Measurements from ENCODE around the gene MRPL22. TPM values are rescaled to one million over a fixed set of nuclear protein-coding genes. Genes with fewer than 3 reads are reported as not detected.

Gene MRPL22
- polyA plus RNA-seq, 3 donors: 11.6 to 66.1 (median 56.7) TPM

DNA sequence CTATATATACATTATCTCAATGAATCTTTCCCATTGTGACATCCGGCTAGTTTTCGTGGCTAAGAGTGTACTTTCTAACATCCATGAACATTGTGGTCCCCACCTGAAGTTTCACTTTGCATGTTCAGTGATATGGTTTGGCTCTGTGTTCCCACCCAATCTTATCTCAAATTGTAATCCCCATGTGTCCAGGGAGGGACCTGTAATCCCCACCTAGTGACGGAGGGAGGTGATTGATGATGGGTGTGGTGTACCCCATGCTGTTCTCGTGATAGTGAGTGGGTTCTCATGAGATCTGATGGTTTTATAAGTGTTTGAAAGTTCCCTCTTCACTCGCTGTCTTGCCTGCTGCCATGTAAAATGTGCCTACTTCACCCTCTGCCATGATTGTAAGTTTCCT is 28.1 kb downstream of the MRPL22 start:
- Histone ChIP-seq H3K27me3 (ENCODE audit: control insufficient read depth in 2 of 2, insufficient read depth in 2 of 2, low read length in 2 of 2) (no peaks in the 10 kb centered on the region), H3K4me2 (replicated peaks; ENCODE audit: extremely low read depth, low read length, poor library complexity, severe bottlenecking) (no peak overlapping the region), H3K79me2 (ENCODE audit: insufficient read depth, low read length) (no peaks in the 10 kb centered on the region), H3K27ac (ENCODE audit: low read depth in 1 of 2, low read length in 2 of 2) (no peak overlapping the region), H3K9me3 (replicated peaks in 1 of 2; ENCODE audit: control insufficient read depth in 1 of 2, insufficient read depth in 1 of 2, low read length in 2 of 2) (no peaks in the 10 kb centered on the region), H3K9ac (ENCODE audit: insufficient read depth, low read length, poor library complexity, severe bottlenecking) (no peak overlapping the region), H4K20me1 (ENCODE audit: insufficient read depth, low read length) (no peaks in the 10 kb centered on the region), H2AFZ (ENCODE audit: insufficient read depth, low read depth, low read length, poor library complexity, severe bottlenecking) (no peak overlapping the region), H3K4me3 (replicated peaks in 1 of 3; ENCODE audit: low read depth in 2 of 3, low read length in 3 of 3) (no peak overlapping the region), H3K36me3 (replicated peaks in 1 of 2; ENCODE audit: control insufficient read depth in 1 of 2, insufficient read depth in 2 of 2, low read length in 2 of 2) (peaks cover 20 to 55% of the 10 kb centered on the region in 2 donors), H3K4me1 (ENCODE audit: control insufficient read depth in 1 of 2, insufficient read depth in 2 of 2, low read length in 2 of 2) (no peaks in the 10 kb centered on the region)
- TF ChIP-seq, protein P1, sequence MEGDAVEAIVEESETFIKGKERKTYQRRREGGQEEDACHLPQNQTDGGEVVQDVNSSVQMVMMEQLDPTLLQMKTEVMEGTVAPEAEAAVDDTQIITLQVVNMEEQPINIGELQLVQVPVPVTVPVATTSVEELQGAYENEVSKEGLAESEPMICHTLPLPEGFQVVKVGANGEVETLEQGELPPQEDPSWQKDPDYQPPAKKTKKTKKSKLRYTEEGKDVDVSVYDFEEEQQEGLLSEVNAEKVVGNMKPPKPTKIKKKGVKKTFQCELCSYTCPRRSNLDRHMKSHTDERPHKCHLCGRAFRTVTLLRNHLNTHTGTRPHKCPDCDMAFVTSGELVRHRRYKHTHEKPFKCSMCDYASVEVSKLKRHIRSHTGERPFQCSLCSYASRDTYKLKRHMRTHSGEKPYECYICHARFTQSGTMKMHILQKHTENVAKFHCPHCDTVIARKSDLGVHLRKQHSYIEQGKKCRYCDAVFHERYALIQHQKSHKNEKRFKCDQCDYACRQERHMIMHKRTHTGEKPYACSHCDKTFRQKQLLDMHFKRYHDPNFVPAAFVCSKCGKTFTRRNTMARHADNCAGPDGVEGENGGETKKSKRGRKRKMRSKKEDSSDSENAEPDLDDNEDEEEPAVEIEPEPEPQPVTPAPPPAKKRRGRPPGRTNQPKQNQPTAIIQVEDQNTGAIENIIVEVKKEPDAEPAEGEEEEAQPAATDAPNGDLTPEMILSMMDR (IDR thresholded peaks at IDR 0.05): no peak
- Mint-ChIP-seq H3K27me3 (ENCODE audit: low read depth in 3 of 3) (no peaks in the 10 kb centered on the region), H3K27ac (no peak overlapping the region), H3K4me1 (peaks cover 4% of the 10 kb centered on the region), H3K36me3 (peaks cover 36 to 51% of the 10 kb centered on the region in 2 donors), H3K4me3 (no peak overlapping the region), H3K9me3 (no peaks in the 10 kb centered on the region)
- intact Hi-C loops (cut with micrococcal nuclease): no loop called here
- WGBS (ENCODE audit: insufficient coverage): no CpG with 5 or more reads among the region's 5 CpGs
- no peak for DNase-seq

DNA sequence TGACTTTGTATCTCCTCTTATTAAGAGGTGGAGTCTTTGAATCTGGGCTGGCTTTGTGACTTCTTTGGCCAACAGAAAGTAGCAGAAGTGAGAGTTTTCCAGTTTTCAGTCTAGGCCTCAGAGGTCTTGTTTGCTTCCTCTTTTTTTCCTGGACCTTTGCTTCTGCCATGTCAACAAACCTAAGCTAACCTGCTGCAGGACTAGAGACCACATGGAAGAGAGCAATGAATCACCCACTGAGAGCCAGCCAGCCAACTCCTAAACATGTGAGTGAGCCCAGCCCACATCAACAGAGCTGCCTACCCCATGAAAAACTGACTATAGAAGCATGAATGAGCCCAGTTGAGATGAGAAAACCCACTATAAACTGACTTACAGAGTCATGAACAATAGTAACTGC is 29.9 kb downstream of the MRPL22 start:
- H3K4me1 Mint-ChIP-seq: peaks cover 4% of the 10 kb centered on the region
- intact Hi-C loops (cut with micrococcal nuclease): no loop called here
- peak in 1 of 3 donors; percentile 7 for DNase-seq
- no peak overlapping the region for H3K4me3 Mint-ChIP-seq
- H3K27ac Mint-ChIP-seq: peak overlapping the region in 1 of 7 donors; percentile 64
- Histone ChIP-seq H3K4me1 (ENCODE audit: control insufficient read depth in 1 of 2, insufficient read depth in 2 of 2, low read length in 2 of 2) (no peaks in the 10 kb centered on the region), H3K4me3 (replicated peaks in 1 of 3; ENCODE audit: low read depth in 2 of 3, low read length in 3 of 3) (no peak overlapping the region), H3K9ac (ENCODE audit: insufficient read depth, low read length, poor library complexity, severe bottlenecking) (no peak overlapping the region), H4K20me1 (ENCODE audit: insufficient read depth, low read length) (no peaks in the 10 kb centered on the region), H2AFZ (ENCODE audit: insufficient read depth, low read depth, low read length, poor library complexity, severe bottlenecking) (no peak overlapping the region), H3K4me2 (replicated peaks; ENCODE audit: extremely low read depth, low read length, poor library complexity, severe bottlenecking) (no peak overlapping the region), H3K79me2 (ENCODE audit: insufficient read depth, low read length) (no peaks in the 10 kb centered on the region), H3K9me3 (replicated peaks in 1 of 2; ENCODE audit: control insufficient read depth in 1 of 2, insufficient read depth in 1 of 2, low read length in 2 of 2) (peaks cover 0 to under 1% of the 10 kb centered on the region in 2 donors), H3K36me3 (replicated peaks in 1 of 2; ENCODE audit: control insufficient read depth in 1 of 2, insufficient read depth in 2 of 2, low read length in 2 of 2) (peaks cover 18 to 37% of the 10 kb centered on the region in 2 donors), H3K27me3 (ENCODE audit: control insufficient read depth in 2 of 2, insufficient read depth in 2 of 2, low read length in 2 of 2) (no peaks in the 10 kb centered on the region), H3K27ac (ENCODE audit: low read depth in 1 of 2, low read length in 2 of 2) (no peak overlapping the region)
- H3K36me3 Mint-ChIP-seq: peaks cover 31 to 42% of the 10 kb centered on the region in 2 donors
- no peaks in the 10 kb centered on the region for H3K27me3 Mint-ChIP-seq (ENCODE audit: low read depth in 3 of 3)
- H3K9me3 Mint-ChIP-seq: peaks cover under 1 to 4% (median 2%) of the 10 kb centered on the region in 7 donors
- TF ChIP-seq, protein P1 (IDR thresholded peaks at IDR 0.05): no peak
